GM13976 (cell line): ENCODE results near the gene AOC1.

Experiments
- DNase-seq: peaks from one replicate; pipeline ENCODE4 v3.0.0; 2012; ENCODE audit warnings: low spot score
- in situ Hi-C: fragments of 300-500 bp; cut with MboI; formaldehyde crosslinking; loops from one replicate; pipeline ENCODE4 v1.12.0; 2022; ENCODE audit warnings: low sequenced_read_pairs, mixed read lengths, inconsistent platforms; ENCODE audit not compliant: unreplicated experiment
- TF ChIP-seq, protein P1 (sequence below): IDR thresholded peaks from 2 replicates; pipeline ENCODE4 v1.5.1; 2012; ENCODE audit warnings: borderline replicate concordance, mild to moderate bottlenecking; ENCODE audit not compliant: insufficient read depth; ENCODE audit errors: extremely low read depth, missing control alignments, control extremely low read depth

Gene AOC1

GRCh38 chr7:150846291-150847115, 5.8 kb upstream of the AOC1 start:
- DNase-seq, result no peak
- TF ChIP-seq, protein P1, sequence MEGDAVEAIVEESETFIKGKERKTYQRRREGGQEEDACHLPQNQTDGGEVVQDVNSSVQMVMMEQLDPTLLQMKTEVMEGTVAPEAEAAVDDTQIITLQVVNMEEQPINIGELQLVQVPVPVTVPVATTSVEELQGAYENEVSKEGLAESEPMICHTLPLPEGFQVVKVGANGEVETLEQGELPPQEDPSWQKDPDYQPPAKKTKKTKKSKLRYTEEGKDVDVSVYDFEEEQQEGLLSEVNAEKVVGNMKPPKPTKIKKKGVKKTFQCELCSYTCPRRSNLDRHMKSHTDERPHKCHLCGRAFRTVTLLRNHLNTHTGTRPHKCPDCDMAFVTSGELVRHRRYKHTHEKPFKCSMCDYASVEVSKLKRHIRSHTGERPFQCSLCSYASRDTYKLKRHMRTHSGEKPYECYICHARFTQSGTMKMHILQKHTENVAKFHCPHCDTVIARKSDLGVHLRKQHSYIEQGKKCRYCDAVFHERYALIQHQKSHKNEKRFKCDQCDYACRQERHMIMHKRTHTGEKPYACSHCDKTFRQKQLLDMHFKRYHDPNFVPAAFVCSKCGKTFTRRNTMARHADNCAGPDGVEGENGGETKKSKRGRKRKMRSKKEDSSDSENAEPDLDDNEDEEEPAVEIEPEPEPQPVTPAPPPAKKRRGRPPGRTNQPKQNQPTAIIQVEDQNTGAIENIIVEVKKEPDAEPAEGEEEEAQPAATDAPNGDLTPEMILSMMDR, result no peak
- in situ Hi-C loops, result no loop called here

GRCh38 chr7:150847536-150847935, 4.8 kb upstream of the AOC1 start:
- in situ Hi-C loops, result no loop called here
- no peak for DNase-seq
- TF ChIP-seq, protein P1, result no peak

- DNase-seq, result no peak
- in situ Hi-C loops, result no loop called here
- TF ChIP-seq, protein P1, result no peak
These were observed 4.2 kb upstream of the AOC1 start for GRCh38 chr7:150848111-150848510.

GRCh38 chr7:150848561-150849115, 3.7 kb upstream of the AOC1 start:
- no peak for DNase-seq
- in situ Hi-C loops, result no loop called here
- TF ChIP-seq, protein P1, result no peak

GRCh38 chr7:150849204-150849775, 3.0 kb upstream of the AOC1 start:
- TF ChIP-seq, protein P1, result no peak
- in situ Hi-C loops, result no loop called here
- no peak for DNase-seq

GRCh38 chr7:150850273-150850672, 2.0 kb upstream of the AOC1 start:
- DNase-seq, result no peak
- TF ChIP-seq, protein P1, result no peak
- in situ Hi-C loops, result no loop called here
